Activated naive CD4-positive, alpha-beta T cell treated with anti-CD3 and anti-CD28 coated beads, Interleukin-2, amount 50 U/mL, for 24 hours (primary cell): ENCODE data around the gene UNG.
"Not testable (repeated sequence)": the region's sequence is repeated elsewhere in the genome, so short reads cannot be mapped to it uniquely, and the experiment has no call there.

Source experiments
- H3K27ac Mint-ChIP-seq: one replicate; pipeline ENCODE4 v1.8.0; 2021; ENCODE audit warnings: mild to moderate bottlenecking, mixed read lengths
- H3K27me3 Mint-ChIP-seq: one replicate; pipeline ENCODE4 v1.8.0; 2021; ENCODE audit warnings: mixed read lengths
- H3K36me3 Mint-ChIP-seq: one replicate; pipeline ENCODE4 v1.8.0; 2021; ENCODE audit warnings: mixed read lengths
- H3K4me1 Mint-ChIP-seq: one replicate; pipeline ENCODE4 v1.8.0; 2021; ENCODE audit warnings: mixed read lengths
- H3K4me3 Mint-ChIP-seq: one replicate; pipeline ENCODE4 v1.8.0; 2021; ENCODE audit warnings: mild to moderate bottlenecking, mixed read lengths
- H3K9me3 Mint-ChIP-seq: one replicate; pipeline ENCODE4 v1.8.0; 2021; ENCODE audit warnings: mixed read lengths

Gene UNG

DNA sequence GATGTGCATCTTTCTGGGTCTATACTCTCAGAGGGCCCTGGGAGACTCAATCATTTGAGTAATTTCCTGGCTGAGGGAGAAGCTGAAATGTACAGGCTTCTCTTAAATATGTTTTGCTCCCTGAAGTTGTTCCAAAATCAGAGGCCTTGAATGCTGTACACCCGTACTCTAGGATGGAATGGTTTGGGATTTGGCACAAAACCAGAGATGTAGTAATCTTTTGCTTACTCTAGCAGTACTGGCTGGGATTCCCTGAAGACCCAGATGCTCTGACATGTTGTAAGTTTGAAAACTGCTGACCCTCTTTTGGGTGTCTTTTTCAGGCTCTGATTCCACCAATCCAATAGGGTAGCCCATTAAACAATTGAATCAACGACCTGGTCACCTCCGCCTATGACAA, 29.4 kb downstream of the UNG start:
- H3K4me1 Mint-ChIP-seq = no peaks in the 10 kb centered on the region
- H3K9me3 Mint-ChIP-seq = no peaks in the 10 kb centered on the region
- peaks cover 3% of the 10 kb centered on the region for H3K36me3 Mint-ChIP-seq
- H3K4me3 Mint-ChIP-seq = no peak overlapping the region
- H3K27ac Mint-ChIP-seq = no peak overlapping the region
- no peaks in the 10 kb centered on the region for H3K27me3 Mint-ChIP-seq

DNA sequence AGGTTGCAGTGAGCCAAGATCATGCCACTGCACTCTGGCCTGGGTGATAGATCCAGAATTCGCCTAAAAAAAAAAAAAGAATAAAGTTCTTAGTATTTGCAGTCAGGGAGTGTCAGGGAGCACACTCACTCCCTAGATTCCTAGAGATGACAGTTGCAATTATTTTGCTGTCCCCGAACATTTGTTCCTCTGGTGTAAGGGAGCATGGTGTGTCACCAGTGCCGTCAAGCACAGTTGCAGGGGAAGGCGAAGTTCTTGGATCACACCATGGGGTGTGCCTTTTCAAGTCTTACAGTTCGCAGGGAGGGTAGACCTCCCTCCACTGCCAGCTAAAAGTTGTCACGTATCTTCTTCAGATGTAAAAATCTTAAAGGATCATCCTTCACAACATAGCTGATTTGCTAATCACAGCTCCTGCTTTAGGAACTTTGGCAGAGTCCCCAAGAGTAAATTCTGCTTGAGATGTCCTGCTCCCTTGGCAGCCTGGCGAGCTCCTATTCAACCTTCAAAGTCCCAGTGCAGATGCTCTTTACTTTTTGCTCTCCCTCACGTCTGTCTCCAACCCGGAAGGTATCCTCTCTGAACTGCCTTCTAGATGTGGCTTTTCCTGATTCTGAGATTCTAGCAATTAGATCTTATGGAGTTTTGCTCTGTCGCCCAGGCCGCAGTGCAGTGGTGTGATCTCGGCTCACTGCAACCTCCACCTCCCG, 30.3 kb downstream of the UNG start:
- Mint-ChIP-seq H3K27me3 (no peaks in the 10 kb centered on the region), H3K4me1 (no peaks in the 10 kb centered on the region), H3K27ac (no peak overlapping the region), H3K4me3 (no peak overlapping the region), H3K9me3 (no peaks in the 10 kb centered on the region), H3K36me3 (peaks cover 3% of the 10 kb centered on the region)

DNA sequence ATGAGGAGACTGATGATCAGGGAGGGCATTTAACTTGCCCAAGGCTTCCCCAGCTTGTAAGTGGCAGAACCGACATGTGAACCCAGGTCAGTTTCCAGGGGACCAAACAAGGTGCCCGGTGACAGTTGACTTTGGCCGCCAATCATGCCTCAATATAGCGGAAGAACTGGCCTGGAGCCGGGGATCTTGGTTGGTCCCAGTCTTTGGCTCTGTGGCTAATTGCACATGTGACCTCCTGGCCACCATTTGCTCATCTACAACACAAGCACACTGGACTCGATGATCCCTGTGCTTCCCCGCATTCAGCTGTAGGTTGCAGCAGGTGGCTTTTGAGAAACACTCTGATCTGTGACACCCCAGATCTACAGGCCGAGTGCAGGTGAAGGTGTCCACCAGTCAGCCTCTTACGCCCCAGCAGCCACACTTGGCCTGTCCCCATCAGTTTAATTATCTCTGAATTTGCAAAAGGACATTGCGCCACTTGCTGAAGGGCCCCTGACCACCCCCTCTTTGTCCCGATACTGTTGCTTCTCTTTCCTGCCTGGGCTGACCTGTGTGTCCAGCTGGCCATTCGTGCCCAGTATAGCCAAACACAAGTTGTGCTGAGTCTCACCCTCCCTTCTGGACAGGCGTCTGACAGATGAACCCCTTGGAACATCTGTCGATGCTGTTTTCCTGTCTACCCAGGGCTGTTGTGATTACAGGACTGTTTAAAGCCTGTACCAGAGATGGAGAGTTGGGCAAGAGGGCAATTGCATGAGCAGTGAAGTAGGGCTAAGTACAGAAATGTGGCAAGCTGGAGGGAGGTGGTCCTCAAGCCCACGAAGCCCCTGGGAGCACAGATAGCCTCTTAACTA, 33.1 kb downstream of the UNG start:
- Mint-ChIP-seq H3K9me3 (no peaks in the 10 kb centered on the region), H3K27me3 (no peaks in the 10 kb centered on the region), H3K36me3 (peaks cover 6% of the 10 kb centered on the region), H3K4me1 (no peaks in the 10 kb centered on the region), H3K27ac (no peak overlapping the region), H3K4me3 (no peak overlapping the region)

DNA sequence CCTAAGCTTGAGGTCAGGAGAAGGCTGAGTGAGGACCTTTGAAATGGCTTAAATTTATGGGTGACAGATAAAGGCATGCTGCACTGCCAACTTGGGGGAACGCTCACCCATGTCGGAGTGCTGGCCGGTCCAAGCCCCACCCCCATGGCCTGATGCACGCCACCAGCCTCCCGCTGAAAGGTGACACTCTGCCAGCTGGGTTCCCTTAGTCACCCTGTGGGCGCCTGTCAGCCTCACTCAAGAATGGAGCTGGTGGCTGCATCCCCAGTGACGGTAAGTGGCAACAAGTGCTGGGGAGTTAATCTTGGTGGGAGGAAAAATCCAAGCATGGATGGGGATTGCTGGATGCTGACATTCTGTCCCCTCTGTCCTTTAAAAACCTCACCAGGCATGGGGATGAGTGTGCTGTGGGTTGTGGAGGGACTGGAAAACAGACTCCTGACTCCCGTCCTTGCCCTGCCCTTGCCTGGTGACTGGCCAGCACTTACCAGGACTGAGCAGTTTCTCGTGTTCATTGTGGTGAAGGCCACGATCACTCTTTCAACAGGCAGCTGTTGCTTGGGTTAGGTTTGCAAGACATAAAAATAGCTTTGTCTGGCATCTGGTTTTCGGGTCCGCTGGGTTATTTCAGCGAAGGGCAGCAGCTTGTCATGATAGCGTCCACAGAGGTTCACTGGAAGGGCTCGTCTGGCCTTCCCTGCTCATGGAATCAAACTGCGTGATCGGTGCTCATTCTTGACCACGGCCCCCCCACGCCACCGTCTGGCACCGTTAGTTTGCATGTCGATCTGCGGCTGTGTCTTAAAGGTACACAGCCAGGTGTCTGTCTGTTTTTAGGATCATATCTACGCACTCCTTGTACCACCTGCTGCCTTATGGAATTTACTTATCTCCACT, 34.0 kb downstream of the UNG start:
- Mint-ChIP-seq H3K4me3 (no peak overlapping the region), H3K9me3 (peaks cover 1% of the 10 kb centered on the region), H3K4me1 (no peaks in the 10 kb centered on the region), H3K27me3 (no peaks in the 10 kb centered on the region), H3K27ac (no peak overlapping the region), H3K36me3 (peaks cover 4% of the 10 kb centered on the region)

DNA sequence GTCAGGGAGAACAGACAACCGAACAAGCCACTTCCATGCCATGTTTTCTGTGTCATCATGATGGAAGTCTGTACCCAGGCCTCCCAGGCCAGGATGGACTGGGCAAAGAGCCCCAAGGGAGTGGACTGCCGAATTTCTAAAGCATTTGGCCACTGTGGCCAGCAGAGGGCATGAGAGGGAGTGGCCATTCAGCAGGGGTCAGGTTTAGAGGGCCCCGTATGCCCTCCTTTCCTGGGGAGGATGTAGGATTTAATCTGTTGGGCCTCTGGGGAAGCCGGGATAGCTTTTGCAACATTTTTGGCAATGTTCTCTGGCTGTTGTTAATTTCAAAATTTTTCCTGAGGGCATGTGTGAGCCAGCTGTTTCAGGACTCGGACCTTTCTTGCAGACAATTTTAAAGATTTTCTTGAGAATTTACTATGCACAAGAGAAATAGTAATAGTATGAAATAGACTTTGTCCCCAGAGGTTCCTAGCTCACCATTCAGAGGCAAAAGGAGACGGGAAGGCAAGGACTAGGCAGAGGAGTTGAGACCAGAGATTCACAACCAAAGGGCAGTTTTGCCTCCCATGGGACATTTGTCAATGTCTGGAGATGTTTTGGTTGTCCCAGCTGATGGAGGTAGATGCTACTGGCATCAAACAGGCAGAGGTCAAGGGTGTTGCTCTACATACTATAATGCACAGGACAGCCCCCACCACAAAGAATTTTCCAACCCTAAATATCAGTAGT, 37.0 kb downstream of the UNG start:
- Mint-ChIP-seq H3K9me3 (peaks cover 7% of the 10 kb centered on the region), H3K4me3 (no peak overlapping the region), H3K4me1 (no peaks in the 10 kb centered on the region), H3K36me3 (peaks cover 6% of the 10 kb centered on the region), H3K27ac (no peak overlapping the region), H3K27me3 (no peaks in the 10 kb centered on the region)

DNA sequence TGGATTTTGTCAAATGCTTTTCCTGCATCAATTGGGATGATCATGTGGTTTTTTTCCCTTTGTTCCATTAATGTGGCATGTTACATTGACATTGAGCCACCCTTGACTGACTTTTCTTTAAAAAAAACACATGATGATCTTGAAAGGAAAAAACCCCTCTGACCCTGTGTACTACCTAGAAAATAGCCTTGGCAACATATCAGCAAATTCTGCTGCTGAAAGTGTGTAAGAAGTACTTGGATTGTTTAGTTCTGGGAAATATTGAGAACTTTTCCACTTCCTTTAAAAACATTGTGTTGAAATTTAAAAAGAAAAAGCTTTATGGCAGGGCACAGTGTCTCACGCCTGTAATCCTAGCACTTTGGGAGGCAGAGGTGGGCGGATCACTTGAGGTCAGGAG, 39.7 kb downstream of the UNG start:
- Mint-ChIP-seq H3K4me3 (no peak overlapping the region), H3K27ac (no peak overlapping the region)

DNA sequence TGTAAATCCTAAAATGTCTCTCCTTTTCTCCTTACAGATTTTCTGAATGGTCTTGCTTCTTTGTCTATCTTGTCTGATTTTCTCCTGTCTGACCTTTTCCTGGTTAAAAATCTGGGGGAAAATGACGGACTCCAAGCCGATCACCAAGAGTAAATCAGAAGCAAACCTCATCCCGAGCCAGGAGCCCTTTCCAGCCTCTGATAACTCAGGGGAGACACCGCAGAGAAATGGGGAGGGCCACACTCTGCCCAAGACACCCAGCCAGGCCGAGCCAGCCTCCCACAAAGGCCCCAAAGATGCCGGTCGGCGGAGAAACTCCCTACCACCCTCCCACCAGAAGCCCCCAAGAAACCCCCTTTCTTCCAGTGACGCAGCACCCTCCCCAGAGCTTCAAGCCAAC, 42.0 kb downstream of the UNG start:
- Mint-ChIP-seq H3K9me3 (peaks cover 7% of the 10 kb centered on the region), H3K36me3 (peaks cover 6% of the 10 kb centered on the region), H3K4me1 (peaks cover 4% of the 10 kb centered on the region), H3K4me3 (no peak overlapping the region), H3K27ac (no peak overlapping the region), H3K27me3 (no peaks in the 10 kb centered on the region)

More for the DNA sequence above, 39.7 kb downstream of the UNG start:
- Mint-ChIP-seq H3K27me3 (no peaks in the 10 kb centered on the region), H3K4me1 (no peaks in the 10 kb centered on the region), H3K9me3 (peaks cover 7% of the 10 kb centered on the region), H3K36me3 (peaks cover 6% of the 10 kb centered on the region)

DNA sequence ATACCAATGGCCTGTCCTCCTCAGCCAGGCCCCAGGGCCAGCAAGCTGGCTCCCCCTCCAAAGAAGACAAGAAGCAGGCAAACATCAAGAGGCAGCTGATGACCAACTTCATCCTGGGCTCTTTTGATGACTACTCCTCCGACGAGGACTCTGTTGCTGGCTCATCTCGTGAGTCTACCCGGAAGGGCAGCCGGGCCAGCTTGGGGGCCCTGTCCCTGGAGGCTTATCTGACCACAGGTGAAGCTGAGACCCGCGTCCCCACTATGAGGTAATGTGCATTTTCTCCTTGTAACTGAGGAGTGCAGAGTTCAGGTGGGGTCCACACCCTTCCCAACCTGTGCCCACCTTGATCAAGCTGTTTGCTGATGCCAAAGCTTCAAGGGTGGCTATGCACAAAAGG, 42.4 kb downstream of the UNG start:
- peaks cover 6% of the 10 kb centered on the region for H3K36me3 Mint-ChIP-seq
- peaks cover 4% of the 10 kb centered on the region for H3K4me1 Mint-ChIP-seq
- H3K4me3 Mint-ChIP-seq = no peak overlapping the region
- H3K27me3 Mint-ChIP-seq = no peaks in the 10 kb centered on the region
- peaks cover 7% of the 10 kb centered on the region for H3K9me3 Mint-ChIP-seq
- no peak overlapping the region for H3K27ac Mint-ChIP-seq

DNA sequence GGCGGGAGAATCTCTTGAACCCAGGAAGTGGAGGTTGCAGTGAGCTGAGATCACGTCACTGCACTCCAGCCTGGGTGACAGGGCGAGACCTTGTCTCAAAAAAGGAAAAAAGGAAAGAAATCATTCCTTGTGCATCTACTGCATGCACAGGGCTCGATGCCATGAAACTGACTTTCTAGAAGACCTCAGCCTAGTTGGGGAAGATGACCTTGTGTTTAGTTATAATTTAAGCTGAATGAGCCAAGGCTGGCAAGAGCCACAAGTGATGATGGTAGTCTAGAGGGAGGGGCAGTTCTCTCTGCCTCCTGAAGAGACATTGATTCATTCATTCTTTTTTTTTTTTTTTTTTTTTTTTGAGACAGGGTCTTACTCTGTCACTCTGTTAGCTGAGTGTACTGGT, 43.2 kb downstream of the UNG start:
- Mint-ChIP-seq H3K9me3 (peaks cover 7% of the 10 kb centered on the region), H3K36me3 (peaks cover 2% of the 10 kb centered on the region), H3K4me3 (no peak overlapping the region), H3K27ac (no peak overlapping the region), H3K27me3 (no peaks in the 10 kb centered on the region), H3K4me1 (peaks cover 4% of the 10 kb centered on the region)

DNA sequence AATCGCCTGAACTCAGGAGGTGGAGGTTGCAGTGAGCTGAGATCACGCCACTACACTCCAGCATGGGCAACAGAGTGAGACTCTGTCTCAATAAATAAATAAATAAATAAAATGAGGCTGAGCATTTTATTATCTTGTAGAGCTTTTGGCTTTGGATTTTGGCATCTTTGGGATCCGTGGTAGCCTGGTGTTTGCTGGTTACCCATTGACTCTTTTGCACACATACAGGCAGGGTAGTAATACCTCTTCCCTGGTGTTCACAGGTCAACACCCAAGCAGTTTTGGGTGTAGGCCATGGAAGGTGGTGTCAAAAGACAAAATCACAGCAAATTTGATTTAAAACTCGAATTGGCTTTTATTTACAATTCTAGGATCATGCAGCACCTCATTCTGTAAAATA, 46.8 kb downstream of the UNG start:
- no peaks in the 10 kb centered on the region for H3K9me3 Mint-ChIP-seq
- no peak overlapping the region for H3K4me3 Mint-ChIP-seq
- no peaks in the 10 kb centered on the region for H3K27me3 Mint-ChIP-seq
- H3K27ac Mint-ChIP-seq = no peak overlapping the region
- H3K4me1 Mint-ChIP-seq = peaks cover 4% of the 10 kb centered on the region
- no peaks in the 10 kb centered on the region for H3K36me3 Mint-ChIP-seq

DNA sequence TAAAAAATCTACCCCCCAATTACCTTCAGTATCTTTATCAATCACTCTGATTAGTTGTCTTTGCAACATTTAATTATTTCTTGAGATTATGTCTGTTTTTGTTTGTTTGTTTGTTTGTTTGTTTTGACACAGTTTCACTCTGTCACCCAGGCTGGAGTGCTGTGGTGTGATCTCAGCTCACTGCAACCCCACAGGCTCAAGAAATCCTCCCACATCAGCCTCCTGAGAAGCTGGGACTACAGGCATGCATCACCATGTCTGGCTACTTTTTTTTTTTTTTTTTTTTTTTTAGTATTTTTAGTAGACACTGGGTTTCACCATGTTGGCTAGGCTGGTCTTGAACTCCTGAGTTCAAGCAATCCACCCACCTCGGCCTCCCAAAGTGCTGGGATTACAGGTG, 49.7 kb downstream of the UNG start:
- not testable (repeated sequence) for H3K36me3 Mint-ChIP-seq, H3K4me3 Mint-ChIP-seq, H3K27me3 Mint-ChIP-seq, H3K27ac Mint-ChIP-seq, H3K9me3 Mint-ChIP-seq, H3K4me1 Mint-ChIP-seq

DNA sequence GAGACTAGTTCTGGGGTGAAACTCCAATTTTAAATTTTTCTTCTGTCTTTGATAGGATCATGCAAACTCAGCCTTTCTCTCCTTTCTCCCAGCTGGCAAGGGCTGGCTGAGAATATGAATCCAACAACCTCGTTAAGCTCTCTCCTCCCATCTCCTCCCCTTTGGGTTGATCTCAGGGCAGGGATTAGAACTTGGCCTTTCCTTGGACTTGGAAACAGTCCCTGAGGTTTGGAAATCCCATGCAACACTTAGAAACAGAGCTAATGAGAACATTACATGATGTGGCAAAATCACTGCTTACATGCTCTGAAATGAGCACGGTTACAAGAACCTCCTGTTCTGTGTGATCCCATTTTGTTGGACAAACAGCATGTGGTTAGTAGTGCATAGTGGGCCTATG, 50.6 kb downstream of the UNG start:
- no peaks in the 10 kb centered on the region for H3K36me3 Mint-ChIP-seq
- H3K9me3 Mint-ChIP-seq = no peaks in the 10 kb centered on the region
- H3K27ac Mint-ChIP-seq = no peak overlapping the region
- H3K4me1 Mint-ChIP-seq = peaks cover under 1% of the 10 kb centered on the region
- no peaks in the 10 kb centered on the region for H3K27me3 Mint-ChIP-seq
- H3K4me3 Mint-ChIP-seq = no peak overlapping the region

DNA sequence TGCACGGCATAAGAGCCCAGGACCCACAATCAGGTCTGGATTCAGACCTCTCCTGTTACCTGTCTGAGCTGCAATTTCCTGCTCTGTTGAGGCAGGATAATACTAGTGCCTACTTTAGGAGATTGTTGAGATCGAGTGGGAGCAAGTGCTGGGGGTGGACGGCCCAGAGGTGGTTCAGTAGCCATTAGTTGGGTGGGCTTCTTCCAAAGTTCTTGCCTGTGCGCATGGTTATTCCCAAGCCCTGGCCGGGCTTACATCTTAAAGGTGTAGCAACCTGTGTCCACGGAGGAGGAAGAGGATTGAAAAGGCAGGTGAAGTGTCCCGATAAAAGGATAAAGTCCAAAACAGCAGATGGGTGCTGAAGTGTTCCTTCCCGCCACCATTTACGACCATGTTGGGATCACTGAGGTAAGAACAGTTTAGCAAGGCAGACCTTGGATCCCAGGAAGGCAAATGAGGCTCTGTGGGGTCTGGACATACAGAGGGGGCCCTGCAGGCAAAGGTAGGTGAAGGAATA, 52.8 kb downstream of the UNG start:
- H3K36me3 Mint-ChIP-seq = no peaks in the 10 kb centered on the region
- H3K9me3 Mint-ChIP-seq = no peaks in the 10 kb centered on the region
- peaks cover 11% of the 10 kb centered on the region for H3K4me1 Mint-ChIP-seq
- H3K27ac Mint-ChIP-seq = no peak overlapping the region
- no peak overlapping the region for H3K4me3 Mint-ChIP-seq
- no peaks in the 10 kb centered on the region for H3K27me3 Mint-ChIP-seq

DNA sequence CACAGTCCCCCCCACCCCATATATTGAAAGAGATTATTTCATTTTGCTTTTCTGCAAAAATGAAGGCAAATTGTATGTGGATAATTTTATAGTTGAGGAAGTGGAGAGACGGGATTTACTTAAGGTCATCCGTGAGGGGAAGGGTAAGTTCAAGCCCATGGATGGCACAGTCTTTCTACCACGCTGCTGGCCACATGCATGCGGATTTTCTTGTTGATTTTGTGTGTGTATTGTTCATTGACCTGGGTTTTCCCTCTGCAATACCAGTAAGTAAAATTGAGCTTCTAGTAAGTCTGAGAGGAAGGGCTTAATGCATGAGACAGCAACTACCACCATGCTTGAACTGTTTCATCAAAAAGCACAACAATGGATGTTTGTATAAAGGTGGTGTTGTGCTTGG, 54.1 kb downstream of the UNG start:
- H3K36me3 Mint-ChIP-seq = no peaks in the 10 kb centered on the region
- H3K4me3 Mint-ChIP-seq = no peak overlapping the region
- H3K9me3 Mint-ChIP-seq = no peaks in the 10 kb centered on the region
- H3K27me3 Mint-ChIP-seq = no peaks in the 10 kb centered on the region
- peaks cover 18% of the 10 kb centered on the region for H3K4me1 Mint-ChIP-seq
- no peak overlapping the region for H3K27ac Mint-ChIP-seq

DNA sequence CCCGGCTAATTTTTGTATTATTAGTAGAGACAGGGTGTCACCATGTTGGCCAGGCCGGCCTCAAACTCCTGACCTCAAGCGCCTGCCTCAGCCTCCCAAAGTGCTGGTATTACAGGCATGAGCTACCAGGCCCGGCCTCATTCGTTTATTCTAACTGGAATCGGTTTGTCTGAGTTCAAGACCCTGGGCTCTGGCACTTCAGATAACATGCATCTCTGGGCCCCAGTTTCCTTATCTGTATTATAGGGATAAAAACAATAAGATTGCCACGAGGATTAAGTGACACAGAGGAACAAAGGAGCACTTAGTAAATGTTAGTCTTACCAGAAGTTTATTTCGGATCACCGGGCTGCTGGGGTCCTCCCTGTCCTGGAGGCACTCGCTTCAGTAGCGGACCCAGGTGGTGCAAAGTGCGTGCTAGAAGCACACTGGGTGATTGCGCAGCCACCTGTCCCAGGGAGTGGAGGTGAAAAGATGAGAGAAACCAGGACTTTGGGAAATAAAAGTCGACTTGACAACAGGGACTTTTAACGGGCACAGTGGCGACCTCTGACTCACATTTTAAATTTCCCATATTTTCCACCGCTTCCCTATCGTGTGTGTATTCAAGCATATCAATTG, 56.5 kb downstream of the UNG start:
- H3K36me3 Mint-ChIP-seq = no peaks in the 10 kb centered on the region
- peak overlapping the region; percentile 80 for H3K4me3 Mint-ChIP-seq
- no peaks in the 10 kb centered on the region for H3K27me3 Mint-ChIP-seq
- peaks cover 18% of the 10 kb centered on the region for H3K4me1 Mint-ChIP-seq
- H3K27ac Mint-ChIP-seq = no peak overlapping the region
- no peaks in the 10 kb centered on the region for H3K9me3 Mint-ChIP-seq
